K562 (cell line): ENCODE results near the gene GLMP. TPM values are rescaled to one million over a fixed set of nuclear protein-coding genes. Genes with fewer than 3 reads are reported as not detected.

Experiments
- ADNP ChIP-seq: fragments of 200-800 bp; sonication (Bioruptor generic); IDR thresholded peaks from 2 replicates; pipeline ENCODE4 v1.6.1; 2016; ENCODE audit warnings: missing genetic modification characterization, missing compliant biosample characterization
- CREM ChIP-seq: IDR thresholded peaks from 2 replicates; pipeline ENCODE4 v1.6.1; 2014; ENCODE audit warnings: antibody characterized with exemption, low read depth
- GATAD2A ChIP-seq: fragments of 450-650 bp; IDR thresholded peaks from 2 replicates; pipeline ENCODE4 v1.6.1; 2017
- GTF2A2 ChIP-seq: IDR thresholded peaks from 2 replicates; pipeline ENCODE4 v1.6.1; 2016; ENCODE audit warnings: mild to moderate bottlenecking, missing genetic modification characterization, missing compliant biosample characterization
- HSF4 ChIP-seq: fragments of 250-450 bp; sonication (Bioruptor Pico); IDR thresholded peaks from 2 replicates; pipeline ENCODE4 v2.1.2; 2022; ENCODE audit warnings: mild to moderate bottlenecking, moderate library complexity, borderline replicate concordance
- KHSRP ChIP-seq: fragments of 450-650 bp; IDR thresholded peaks from 2 replicates; pipeline ENCODE4 v1.6.1; 2017
- KLF10 ChIP-seq: fragments of 250-450 bp; sonication (Bioruptor Pico); IDR thresholded peaks from 2 replicates; pipeline ENCODE4 v1.6.1; 2021; ENCODE audit warnings: matching md5 sums
- NBN ChIP-seq: fragments of 450-650 bp; IDR thresholded peaks from 2 replicates; pipeline ENCODE4 v1.6.1; 2016; ENCODE audit warnings: low read depth, mild to moderate bottlenecking
- PCBP1 ChIP-seq: fragments of 200-400 bp; formaldehyde crosslinking; IDR thresholded peaks from 2 replicates; pipeline ENCODE4 v1.6.1; 2018; ENCODE audit warnings: mild to moderate bottlenecking, low read depth, low read length; ENCODE audit not compliant: poor library complexity, severe bottlenecking
- POLR3G ChIP-seq: IDR thresholded peaks from 2 replicates; pipeline ENCODE4 v1.6.1; 2011; ENCODE audit not compliant: insufficient read length, insufficient replicate concordance; ENCODE audit errors: extremely low read depth
- RHOXF2B ChIP-seq: fragments of 250-450 bp; sonication (Bioruptor Pico); conservative IDR thresholded peaks from 2 replicates; pipeline ENCODE4 v1.5.1; 2021
- SMAD4 ChIP-seq: fragments of 250-450 bp; sonication (Bioruptor Pico); conservative IDR thresholded peaks from 2 replicates; pipeline ENCODE4 v1.8.0; 2021; ENCODE audit warnings: inconsistent platforms, mild to moderate bottlenecking, moderate library complexity
- SNRNP70 ChIP-seq: fragments of 200-400 bp; formaldehyde crosslinking; optimal IDR thresholded peaks from 2 replicates; pipeline ENCODE3; 2017; ENCODE audit warnings: low read depth, low read length
- STAT5B ChIP-seq: fragments of 250-450 bp; sonication (Bioruptor Pico); IDR thresholded peaks from 2 replicates; pipeline ENCODE4 v1.8.0; 2021; ENCODE audit warnings: mild to moderate bottlenecking, inconsistent platforms
- TCF7 ChIP-seq: sonication (generic); IDR thresholded peaks from 2 replicates; pipeline ENCODE4 v1.6.1; 2016; ENCODE audit warnings: antibody characterized with exemption, borderline replicate concordance
- polyA plus RNA-seq, 8 experiments: library from polyadenylated mRNA; depleted of rRNA in 4 of 8; stranded (reverse) in 5 of 8; unstranded in 3 of 8; fragments of >200 nt; fragmentation: Nextera tagmentation in 2 of 8; fragmentation: Illumina TruSeq in 1 of 8; extraction: Ambion mirVana in 2 of 8; extraction: Trizol in 1 of 8; gene quantifications; 2 replicates each; pipeline versions ENCODE4 v1.2.1 to v1.2.3, GENCODE V29; 2011 to 2014; ENCODE audit warnings: inconsistent platforms in 1 of 8, missing spikeins in 1 of 8
- total RNA-seq, 7 experiments: library from RNA; depleted of rRNA in 6 of 7; stranded (reverse); fragments of >200 nt in 6 of 7; fragmentation: Illumina TruSeq in 2 of 7; extraction: Trizol in 2 of 7; gene quantifications; 2 replicates each; pipeline versions ENCODE4 v1.2.1 to v1.2.3, GENCODE V29; 2011 to 2021; ENCODE audit warnings: low replicate concordance in 1 of 7
- TF ChIP-seq, protein P1 (sequence below): fragments of 450-650 bp; IDR thresholded peaks from 2 replicates; pipeline ENCODE4 v1.6.1; 2017; ENCODE audit warnings: antibody characterized with exemption
- TF ChIP-seq, protein P2 (sequence below): fragments of 250-450 bp; sonication (Bioruptor Pico); IDR thresholded peaks from 2 replicates; pipeline ENCODE4 v1.5.0; 2021; ENCODE audit warnings: mild to moderate bottlenecking, moderate library complexity
- TF ChIP-seq, protein P3 (sequence below): fragments of 450-650 bp; formaldehyde crosslinking; IDR thresholded peaks from 2 replicates; pipeline ENCODE4 v1.4.0; 2022; ENCODE audit warnings: mild to moderate bottlenecking, moderate library complexity
- TF ChIP-seq, protein P4 (sequence below): fragments of 250-450 bp; sonication (Bioruptor Pico); IDR thresholded peaks from 2 replicates; pipeline ENCODE4 v1.9.0; 2021; ENCODE audit warnings: mild to moderate bottlenecking, inconsistent platforms
- TF ChIP-seq, protein P5 (sequence below): sonication (generic); formaldehyde crosslinking; IDR thresholded peaks from 2 replicates; pipeline ENCODE4 v1.8.0; 2022; ENCODE audit warnings: missing genetic modification reagents, mild to moderate bottlenecking, moderate library complexity, borderline replicate concordance

The GLMP gene
- total and polyA plus RNA-seq, 9 of the 15 experiments (the other 6 are each of a cell fraction or from before 2014, with no cell fraction given): 8.3 to 28.2 (median 22.4) TPM

DNA sequence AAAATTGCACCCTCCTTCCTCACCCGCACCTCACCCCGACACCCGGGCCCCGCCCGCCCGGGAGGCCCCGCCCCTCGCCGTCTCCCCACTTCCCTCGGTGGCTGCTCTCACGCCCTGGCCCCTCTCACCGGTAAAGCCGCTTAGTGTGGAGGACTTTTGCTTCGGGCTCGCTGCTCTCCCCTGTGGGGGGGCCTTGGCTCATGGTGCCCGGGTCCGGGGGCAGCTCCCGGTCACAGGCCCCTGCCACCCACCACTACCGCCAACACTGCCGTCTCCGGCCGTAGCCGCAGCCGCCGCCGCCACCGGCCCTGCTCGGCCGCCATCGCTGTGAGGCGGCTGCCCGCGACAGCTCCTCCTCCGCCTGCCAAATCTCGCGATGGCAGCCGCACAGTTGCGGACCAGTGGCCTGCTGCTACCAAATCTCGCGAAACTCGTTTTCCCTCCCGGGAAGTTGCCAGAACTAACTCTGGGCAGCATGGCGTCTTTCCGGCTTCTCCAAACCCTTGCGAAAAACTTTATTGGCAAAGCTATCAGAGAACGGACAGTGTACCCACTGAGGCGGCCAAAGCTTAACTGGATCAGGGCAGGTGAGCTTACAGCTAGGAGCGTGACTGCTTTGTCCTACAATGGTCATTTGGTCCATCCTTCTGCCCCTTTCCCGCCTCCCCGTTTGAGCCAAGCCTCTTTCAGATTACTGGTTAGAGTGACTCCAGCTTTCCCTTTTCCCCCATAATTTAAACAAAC is 12.8 kb downstream of the GLMP start, which contains the start of gene SMG5 (continued):
- TF ChIP-seq PCBP1 (no peak), CREM (peak; percentile 90), ADNP (tag) (no peak), SMAD4 (peak; percentile 66), GATAD2A (no peak), SNRNP70 (no peak), STAT5B (CRISPR knock-in tag) (no peak), KHSRP (no peak), RHOXF2B (no peak), TCF7 (peak; percentile 68; the same call in 1 of the 2 replicates), KLF10 (CRISPR knock-in tag) (no peak), POLR3G (no peak), GTF2A2 (tag) (no peak), NBN (no peak), HSF4 (CRISPR knock-in tag) (no peak)
- TF ChIP-seq, protein P1, sequence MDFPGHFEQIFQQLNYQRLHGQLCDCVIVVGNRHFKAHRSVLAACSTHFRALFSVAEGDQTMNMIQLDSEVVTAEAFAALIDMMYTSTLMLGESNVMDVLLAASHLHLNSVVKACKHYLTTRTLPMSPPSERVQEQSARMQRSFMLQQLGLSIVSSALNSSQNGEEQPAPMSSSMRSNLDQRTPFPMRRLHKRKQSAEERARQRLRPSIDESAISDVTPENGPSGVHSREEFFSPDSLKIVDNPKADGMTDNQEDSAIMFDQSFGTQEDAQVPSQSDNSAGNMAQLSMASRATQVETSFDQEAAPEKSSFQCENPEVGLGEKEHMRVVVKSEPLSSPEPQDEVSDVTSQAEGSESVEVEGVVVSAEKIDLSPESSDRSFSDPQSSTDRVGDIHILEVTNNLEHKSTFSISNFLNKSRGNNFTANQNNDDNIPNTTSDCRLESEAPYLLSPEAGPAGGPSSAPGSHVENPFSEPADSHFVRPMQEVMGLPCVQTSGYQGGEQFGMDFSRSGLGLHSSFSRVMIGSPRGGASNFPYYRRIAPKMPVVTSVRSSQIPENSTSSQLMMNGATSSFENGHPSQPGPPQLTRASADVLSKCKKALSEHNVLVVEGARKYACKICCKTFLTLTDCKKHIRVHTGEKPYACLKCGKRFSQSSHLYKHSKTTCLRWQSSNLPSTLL: no peak
- TF ChIP-seq, protein P2, sequence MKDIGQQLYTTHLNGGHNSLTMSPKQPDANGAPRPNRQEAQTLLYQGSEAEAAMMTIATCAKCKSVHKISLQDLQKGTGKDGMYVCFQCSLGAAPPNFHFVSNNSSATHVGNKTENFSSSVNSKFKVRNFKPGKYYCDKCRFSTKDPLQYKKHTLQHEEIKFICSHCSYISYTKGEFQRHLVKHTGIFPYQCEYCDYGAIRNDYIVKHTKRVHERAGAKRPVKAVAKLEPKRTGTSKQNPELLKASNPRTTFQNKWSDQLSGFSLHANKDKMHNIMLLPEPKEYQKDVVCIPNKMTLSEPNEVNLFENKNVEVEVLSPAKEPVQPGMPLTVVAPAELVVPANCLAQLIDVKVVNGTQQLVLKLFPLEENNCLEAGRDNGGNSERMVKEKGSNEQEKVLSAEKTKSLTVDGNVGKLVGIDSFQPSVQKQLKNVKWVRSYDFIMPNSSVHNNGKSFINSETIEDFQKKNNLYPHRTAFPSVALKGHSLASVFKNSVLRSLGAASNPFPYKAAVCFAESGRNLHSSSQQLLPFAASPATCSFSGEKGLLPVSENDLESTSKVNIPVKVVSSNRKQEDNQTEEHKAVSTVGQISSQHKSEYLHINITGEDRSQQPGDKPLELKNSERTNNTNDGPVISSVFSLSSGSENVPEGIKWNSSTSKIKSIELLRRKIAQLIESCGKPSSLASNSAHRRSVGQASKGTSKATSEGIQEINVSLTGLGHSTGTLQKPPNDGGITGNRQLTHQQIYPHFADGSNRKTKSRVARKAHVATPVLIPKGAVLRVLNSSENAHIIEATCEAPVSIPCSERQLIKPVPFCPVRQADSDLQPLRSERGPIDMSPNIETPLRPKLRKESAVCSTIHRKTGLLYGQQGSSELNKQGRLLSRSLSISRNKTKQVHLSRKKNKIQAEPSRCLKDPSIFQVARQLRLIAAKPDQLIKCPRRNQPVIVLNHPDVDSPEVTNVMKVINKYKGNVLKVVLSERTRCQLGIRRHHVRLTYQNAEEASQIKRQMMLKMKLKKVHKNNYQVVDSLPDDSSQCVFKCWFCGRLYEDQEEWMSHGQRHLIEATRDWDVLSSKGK (CRISPR knock-in tag): no peak
- TF ChIP-seq, protein P3, sequence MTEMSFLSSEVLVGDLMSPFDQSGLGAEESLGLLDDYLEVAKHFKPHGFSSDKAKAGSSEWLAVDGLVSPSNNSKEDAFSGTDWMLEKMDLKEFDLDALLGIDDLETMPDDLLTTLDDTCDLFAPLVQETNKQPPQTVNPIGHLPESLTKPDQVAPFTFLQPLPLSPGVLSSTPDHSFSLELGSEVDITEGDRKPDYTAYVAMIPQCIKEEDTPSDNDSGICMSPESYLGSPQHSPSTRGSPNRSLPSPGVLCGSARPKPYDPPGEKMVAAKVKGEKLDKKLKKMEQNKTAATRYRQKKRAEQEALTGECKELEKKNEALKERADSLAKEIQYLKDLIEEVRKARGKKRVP (CRISPR knock-in tag): no peak
- TF ChIP-seq, protein P4, sequence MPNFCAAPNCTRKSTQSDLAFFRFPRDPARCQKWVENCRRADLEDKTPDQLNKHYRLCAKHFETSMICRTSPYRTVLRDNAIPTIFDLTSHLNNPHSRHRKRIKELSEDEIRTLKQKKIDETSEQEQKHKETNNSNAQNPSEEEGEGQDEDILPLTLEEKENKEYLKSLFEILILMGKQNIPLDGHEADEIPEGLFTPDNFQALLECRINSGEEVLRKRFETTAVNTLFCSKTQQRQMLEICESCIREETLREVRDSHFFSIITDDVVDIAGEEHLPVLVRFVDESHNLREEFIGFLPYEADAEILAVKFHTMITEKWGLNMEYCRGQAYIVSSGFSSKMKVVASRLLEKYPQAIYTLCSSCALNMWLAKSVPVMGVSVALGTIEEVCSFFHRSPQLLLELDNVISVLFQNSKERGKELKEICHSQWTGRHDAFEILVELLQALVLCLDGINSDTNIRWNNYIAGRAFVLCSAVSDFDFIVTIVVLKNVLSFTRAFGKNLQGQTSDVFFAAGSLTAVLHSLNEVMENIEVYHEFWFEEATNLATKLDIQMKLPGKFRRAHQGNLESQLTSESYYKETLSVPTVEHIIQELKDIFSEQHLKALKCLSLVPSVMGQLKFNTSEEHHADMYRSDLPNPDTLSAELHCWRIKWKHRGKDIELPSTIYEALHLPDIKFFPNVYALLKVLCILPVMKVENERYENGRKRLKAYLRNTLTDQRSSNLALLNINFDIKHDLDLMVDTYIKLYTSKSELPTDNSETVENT (CRISPR knock-in tag): peak; percentile 82
- TF ChIP-seq, protein P5, sequence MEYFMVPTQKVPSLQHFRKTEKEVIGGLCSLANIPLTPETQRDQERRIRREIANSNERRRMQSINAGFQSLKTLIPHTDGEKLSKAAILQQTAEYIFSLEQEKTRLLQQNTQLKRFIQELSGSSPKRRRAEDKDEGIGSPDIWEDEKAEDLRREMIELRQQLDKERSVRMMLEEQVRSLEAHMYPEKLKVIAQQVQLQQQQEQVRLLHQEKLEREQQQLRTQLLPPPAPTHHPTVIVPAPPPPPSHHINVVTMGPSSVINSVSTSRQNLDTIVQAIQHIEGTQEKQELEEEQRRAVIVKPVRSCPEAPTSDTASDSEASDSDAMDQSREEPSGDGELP (CRISPR knock-in tag): peak; percentile 87
